NCI-H1694 treated with DMSO at 0.1 percent for 48 hours (cell line): ENCODE results near the gene AHR.
"Not testable (repeated sequence)": the region's sequence is repeated elsewhere in the genome, so short reads cannot be mapped to it uniquely, and the experiment has no call there.

ENCODE experiments used
- DNase-seq: peaks from one replicate; lab custom pipeline; 2025; lab: John Stamatoyannopoulos, UW

Gene AHR

DNA sequence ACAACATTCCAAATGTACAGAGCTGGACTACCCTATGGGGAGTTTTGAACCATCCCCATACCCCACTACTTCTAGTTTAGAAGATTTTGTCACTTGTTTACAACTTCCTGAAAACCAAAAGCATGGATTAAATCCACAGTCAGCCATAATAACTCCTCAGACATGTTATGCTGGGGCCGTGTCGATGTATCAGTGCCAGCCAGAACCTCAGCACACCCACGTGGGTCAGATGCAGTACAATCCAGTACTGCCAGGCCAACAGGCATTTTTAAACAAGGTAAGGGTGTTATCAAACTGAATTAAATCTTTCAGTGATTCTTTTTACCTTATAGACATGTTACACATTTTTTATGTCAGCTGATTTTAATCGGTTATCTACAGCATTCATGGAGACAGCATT, 41.5 kb downstream of the AHR start:
- DNase-seq = no peak

DNA sequence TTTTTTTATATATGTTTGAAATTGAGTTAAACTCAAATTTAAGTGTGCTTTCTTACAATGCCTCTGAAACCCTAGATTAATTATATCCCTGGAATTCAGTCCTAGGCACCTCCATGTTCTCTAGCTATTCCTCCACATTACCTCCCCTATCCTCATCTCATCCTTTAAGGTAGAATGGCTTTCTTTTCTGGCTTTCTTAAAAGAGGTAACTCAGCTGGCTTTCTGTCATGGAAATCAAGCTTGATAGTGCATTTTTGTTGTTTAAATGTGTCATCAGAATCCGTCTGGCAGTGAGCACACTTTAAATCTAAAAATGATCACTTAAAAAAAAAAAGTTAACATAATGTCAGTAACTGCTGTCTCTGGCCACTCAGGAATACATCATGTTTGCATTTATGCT, 42.2 kb downstream of the AHR start:
- DNase-seq = no peak

DNA sequence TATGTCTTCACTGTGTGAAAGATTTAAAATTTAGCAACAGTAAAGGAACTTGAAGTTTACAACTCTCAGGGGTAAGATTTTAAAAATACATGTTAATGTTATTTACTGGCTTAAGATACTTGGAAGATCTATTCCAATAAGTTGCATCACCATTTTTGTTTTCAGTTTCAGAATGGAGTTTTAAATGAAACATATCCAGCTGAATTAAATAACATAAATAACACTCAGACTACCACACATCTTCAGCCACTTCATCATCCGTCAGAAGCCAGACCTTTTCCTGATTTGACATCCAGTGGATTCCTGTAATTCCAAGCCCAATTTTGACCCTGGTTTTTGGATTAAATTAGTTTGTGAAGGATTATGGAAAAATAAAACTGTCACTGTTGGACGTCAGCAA, 44.3 kb downstream of the AHR start:
- DNase-seq = no peak

DNA sequence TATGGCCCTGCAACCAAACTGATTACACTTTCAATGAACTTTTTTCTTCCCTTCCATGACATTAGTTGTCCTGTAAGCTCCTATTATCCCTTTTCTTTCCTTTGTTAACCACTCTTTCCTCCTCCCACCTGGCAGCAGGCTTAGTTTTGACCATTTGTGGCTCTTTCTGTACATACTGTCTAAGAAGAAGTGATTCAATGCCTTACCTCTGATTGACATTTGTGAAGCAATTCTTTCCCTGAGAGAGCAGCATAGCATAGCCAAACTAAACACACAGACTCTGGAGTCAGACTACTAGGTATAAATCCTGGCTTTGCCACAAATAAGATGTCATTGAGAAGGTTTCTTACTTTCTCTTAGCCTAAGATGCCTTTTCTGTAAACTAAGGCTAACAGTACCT, 48.9 kb downstream of the AHR start:
- no peak for DNase-seq

DNA sequence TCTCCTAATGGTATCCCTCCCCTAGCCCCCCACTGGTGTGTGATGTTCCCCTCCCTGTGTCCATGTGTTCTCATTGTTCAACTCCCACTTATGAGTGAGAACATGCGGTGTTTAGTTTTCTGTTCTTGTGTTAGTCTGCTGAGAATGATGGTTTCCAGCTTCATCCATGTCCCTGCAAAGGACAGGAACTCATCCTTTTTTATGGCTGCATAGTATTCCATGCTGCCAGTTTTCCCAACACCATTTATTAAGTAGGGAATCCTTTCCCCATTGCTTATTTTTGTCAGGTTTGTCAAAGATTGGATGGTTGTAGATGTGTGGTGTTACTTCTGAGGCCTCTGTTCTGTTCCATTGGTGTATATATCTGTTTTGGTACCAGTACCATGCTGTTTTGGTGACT, 50.5 kb downstream of the AHR start:
- DNase-seq = not testable (repeated sequence)

DNA sequence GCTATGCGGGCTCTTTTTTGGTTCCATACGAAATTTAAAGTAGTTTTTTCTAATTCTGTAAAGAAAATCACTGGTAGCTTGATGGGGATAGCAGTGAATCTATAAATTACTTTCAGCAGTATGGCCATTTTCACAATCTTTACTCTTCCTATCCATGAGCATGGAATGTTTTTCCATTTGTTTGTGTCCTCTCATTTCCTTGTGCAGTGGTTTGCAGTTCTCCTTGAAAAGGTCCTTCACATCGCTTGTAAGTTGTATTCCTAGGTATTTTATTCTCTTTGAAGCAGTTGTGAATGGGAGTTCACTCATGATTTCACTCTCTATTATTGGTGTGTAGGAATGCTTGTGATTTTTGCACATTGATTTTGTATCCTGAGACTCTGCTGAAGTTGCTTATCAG, 51.9 kb downstream of the AHR start:
- DNase-seq = not testable (repeated sequence)

DNA sequence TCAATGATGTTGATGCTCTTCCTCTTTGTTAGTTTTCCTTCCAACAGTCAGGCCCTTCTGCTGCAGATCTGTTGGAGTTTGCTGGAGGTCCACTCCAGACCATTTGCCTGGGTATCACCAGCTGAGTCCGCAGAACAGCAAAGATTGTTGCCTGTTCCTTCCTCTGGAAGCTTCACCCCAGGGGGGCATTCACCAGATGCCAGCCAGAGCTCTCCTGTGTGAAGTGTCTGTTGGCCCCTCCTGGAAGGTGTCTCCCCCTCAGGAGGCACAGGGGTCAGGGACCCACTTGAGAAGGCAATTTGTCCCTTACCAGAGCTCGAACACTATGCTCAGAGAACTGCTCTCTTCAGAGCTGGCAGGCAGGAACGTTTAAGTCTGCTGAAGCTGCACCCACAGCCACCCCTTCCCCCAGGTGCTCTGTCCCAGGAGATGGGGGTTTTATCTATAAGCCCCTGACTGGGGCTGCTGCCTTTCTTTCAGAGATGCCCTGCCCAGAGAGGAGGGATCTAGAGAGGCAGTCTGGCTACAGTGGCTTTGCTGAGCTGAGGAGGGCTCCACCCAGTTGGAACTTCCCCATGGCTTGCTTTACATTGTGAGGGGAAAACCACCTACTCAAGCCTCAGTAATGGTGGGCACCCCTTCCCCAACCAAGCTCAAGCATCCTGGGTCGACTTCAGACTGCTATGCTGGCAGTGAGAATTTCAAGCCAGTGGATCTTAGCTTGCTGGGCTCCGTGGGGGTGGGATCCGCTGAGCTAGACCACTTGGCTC, 55.4 kb downstream of the AHR start:
- not testable (repeated sequence) for DNase-seq

DNA sequence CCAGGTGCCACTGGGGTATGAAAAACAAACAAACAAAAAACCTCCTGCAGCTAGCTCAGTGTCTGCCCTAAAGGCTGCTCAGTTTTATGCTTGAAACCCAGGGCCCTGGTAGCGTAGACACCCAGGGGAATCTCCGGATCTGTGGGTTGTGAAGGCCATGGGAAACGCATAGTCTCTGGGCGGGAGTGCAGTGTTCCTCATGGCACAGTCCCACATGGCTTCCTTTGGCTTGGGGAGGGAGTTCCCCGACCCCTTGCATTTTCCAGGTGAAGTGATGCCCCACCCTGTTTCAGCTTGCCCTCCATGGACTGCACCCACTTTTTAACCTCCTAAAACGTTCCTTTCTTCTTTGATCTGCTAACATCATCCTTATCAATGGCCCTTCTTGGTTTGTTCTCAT, 56.0 kb downstream of the AHR start:
- DNase-seq = no peak

DNA sequence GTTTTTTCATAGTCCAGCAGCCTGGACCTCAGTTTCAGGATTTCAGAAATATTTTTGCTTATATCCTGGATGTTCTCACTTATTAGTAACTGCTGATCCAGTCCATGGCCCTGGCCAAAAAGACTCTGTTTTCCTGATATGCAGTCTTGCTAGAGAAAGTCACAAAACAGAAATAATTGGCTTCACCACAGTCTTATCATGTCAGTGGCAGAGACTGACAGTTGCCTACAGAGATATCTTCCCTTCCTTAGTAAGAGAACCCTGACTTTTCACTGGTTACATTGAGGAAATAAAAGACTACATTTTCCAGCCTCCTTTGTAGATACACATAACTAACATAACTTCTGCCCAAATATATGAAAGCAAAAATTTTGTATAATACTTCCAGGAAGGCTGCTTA, 56.6 kb downstream of the AHR start:
- DNase-seq = no peak

DNA sequence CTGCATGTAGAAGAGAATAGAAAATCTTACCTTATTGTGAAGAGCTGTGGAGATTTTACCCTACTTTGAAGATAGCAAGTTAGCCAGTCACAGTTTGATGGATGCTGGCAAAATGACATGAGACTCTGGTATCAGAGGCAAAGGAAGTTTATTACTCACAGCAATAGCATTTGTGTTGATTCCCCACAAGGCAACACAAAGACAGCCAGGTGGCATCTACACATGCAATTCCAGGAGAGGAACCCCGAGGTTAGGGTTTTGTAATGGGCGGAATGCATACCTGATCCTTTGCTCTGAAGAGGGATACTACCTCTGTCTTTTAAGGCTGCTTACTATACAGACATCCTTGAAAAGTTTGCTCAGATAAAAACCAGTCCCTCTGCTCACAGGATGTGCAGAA, 59.5 kb downstream of the AHR start:
- no peak for DNase-seq

DNA sequence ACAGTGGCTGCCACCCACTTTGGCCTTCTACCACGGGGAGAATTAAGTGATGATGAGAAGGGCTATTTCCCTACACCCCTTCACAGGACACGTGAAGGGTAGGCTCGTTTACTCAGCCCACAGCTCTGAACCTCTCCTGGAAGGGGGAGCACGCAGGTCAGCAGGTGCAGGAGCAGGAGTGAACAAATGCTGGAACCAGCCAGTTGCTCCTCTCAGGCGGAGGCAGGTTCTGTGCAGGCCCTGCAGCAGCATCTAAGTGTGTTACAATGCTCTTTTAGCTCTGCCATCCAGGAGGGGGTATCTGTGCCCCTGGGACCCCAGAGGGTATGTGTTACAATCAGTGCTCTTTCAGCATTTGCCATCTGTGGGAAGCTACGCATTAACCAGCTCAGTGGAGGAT, 61.2 kb downstream of the AHR start:
- no peak for DNase-seq

DNA sequence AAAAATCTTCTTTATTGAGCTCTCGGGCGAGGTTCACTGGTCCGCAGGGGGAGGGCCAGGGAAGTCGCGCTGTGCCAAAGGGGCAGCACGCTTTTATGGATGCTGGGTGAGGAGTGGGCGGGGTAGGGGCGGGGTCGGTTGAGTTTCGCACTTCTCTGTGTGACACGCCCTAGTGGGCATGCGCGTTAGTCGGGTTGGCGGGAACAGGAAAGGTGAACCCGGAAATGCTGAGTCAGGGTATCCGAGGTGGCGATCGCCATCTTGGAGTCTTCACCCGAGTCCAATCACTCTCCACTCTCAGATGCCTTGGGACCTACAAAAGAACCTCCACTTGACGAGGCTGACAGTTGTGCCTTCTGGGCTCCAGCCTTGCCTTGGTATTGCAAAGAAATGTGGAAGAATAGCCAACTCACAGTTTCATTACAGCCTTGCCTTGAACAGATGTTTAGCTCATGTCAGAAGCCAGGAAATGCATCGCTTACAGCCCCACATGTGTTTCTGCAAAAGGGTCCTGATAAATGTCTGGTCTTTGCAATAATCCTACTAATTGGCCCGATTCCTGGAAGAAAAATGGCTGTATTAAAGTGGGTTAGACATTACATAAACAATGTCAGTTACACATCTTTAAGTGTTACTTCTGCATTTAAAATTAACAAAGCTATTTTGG, 64.1 kb downstream of the AHR start:
- no peak for DNase-seq

DNA sequence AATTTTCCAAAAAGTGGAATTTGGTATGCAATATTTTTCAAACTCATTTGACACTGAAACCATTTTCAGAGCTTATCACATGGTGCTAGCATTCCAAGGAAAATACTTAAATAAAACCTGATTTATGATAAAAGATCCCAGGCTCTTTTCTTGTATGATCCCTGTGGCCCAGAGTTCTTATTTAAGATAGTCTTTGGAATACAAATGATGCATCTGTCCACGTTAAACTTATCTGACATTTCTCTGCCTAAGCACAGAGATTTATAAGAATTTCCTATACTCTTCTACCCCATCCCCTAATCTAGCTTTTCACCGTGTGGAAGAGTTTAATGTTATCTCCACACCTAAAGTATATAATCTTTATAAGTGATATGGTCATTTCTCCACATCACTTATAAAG, 66.2 kb downstream of the AHR start:
- DNase-seq = no peak

DNA sequence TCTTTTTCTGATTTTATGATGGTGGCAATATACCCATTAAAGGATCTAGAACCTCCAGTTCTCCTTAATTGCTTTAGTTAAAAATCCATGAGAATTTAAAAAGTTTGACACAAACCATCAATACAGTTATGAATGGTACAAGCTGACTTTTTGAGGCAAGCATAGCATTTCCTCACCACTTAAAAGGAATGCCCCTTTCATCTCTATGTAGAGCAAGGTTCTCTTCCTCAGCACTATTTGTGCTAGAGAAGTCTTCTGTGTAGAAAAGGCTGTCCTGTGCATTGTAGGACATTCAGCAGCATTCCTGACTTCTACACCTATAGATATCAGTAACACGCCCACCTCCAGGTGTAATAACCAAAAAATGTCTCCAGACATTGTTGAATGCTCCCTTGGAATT, 67.3 kb downstream of the AHR start:
- DNase-seq = no peak

DNA sequence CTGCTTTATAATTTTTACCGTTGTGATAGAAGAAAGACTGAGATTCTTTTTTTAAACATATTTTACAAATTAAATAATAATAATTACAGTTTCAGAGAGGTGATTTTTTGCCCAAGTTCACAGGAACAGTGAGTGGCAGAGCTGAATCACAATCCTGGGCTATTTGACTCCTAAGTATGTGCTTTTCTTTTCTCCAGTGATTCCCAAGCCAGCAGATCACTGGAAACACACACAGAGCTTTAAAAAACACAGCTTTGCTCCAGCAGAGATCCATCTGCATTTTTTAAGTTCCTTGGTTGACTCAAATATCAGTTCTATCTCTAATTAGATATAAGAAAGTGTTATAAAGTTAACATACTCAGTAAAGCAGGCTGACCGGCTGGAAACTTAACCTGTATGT, 69.0 kb downstream of the AHR start:
- no peak for DNase-seq

DNA sequence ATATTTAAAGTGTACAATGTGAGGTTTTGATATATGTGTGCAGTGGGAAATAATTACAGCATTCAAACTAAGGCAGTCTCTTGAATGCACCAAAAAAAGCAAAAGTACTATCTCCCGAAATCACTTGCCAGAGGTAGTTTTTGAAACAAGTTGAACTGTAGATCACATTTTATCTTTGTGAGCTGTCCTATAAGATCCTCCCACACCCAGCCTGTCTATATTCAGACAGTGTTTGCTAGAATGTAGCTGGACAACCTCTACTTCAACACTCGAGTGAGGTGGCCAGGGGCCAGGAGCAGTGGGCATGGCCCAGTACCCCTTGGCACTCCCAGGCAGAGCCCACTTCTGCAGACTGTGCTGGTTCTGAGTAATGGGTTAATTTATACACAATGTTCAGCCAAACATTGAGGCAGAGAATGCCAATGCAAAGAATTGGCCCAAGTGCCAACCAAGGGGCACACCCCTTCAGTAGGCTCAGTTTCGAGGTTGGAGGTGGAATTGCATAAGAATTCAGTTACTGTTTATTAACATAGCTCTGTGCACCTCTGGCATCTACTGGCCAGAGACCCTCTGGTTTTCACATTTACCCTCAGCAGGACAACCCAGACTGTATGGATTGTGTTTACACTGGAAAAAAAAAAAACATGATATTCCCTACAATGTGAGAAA, 70.5 kb downstream of the AHR start:
- DNase-seq = no peak

DNA sequence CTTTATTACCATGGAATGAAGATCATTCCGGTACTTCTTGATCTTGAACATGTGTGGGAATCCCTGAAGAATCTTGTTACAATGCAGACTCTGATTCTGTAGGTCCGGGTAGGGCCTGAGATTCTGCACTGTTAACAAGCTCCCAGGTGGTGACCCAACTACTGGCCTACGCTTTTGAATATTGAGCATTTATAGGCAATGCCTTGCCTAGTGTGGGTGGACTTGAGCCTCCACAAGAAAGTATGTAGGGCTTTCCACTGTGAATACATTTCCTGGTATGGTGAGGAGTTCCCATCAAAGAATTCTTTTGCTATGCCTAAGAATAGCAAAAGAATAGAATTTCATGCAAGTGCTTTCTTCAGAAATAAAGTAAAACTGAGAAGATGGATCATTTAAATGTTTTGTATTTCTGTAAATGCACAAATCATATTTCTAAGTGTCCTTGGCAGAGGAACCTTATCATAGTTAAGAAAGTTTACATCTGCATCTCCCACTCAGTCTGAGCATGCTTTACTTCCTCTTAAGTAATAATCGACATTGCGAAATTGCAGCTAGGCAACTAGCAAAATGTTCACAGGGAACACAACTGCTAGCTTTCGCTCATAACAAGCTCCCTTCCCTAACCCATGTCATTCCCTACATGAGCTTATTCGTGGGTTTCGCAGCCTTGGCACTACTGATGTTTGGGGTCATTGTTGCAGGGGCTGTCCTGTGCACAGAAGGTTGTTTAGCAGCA, 71.4 kb downstream of the AHR start:
- no peak for DNase-seq

DNA sequence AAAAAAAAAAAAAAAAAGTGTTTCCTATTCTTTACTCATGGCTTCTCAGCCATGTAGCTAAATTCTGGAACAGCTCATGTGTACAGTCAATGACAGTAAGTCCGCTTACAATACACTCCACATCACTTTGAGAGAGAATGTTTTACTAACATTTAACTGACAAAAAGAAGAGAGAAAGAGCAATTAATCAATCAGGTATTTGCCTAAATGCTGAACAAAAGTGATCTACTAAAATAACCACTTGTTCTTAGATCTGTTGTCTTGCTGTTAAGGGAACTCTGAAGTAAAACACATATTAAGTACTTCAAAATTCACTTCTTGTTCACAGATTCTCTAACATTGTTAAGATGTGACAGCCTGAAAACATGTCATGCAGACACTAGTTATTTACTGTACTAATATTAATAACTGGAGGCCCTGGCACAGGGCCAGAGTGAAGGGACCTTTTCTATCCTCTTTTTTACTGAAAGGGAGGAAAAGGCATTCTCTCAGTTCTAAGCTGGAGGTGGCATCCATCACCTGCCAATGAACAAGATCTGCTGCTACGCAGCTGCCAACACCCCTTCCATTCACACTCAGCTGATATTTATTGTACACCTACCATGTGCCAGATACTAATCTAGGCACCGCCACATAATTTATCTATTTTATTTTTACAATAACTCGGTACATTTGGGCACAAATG, 72.6 kb downstream of the AHR start:
- no peak for DNase-seq

DNA sequence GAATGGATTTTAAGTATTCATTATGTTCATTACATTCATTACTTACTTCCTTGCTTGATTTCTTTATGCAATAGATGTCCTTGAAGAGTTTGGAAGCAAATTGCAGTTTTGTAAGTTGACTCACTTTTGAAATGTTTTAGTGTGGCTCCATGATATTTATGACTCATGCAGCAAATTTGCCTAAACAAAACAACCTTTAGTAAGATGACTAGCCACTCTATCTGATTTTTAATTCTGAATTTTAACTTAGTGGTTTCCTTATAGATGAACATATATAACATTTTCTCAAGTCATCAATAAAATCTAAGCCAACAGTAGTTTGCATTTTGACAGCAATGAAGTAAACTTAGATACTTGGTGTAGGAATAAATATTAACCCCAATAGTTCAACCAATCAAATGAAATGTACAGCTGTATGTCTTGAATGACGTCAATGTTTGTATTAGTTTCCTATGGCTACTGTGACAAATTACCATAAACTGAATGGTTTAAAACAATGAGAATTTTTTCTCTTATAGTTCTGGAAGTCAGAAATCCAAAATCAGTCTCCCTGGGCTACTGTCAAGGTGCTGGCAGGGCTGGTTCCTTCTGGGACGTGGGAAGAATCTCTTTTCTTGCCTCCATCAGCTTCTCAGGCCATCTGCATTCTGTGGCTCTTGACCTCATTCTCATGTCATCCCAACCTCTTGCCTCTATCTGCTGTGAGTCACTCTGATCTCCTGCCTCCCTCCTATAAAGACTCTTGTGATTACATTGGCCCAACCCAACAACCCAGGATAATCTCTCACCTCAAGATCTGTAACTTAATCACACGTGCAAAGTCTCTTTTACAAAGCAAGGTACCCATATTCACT, 73.4 kb downstream of the AHR start:
- no peak for DNase-seq

DNA sequence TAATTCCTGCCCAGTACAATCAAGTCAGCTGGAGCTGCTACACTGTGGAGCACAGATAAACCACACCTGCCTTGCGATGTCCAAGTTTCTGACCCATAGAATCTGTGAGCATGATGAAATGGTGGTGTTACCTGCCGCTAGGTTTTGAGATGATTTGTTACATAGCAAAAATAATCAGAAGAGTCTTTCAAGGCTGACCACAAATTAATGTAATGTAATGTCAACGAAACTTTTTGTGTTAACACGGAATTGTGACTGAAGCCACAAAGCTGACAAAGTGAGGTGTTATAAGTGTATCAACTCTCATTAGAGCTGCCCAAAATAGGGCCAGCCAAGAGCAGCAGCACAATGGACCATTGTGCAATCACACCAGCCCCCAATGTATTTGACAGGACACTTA, 75.7 kb downstream of the AHR start:
- no peak for DNase-seq

DNA sequence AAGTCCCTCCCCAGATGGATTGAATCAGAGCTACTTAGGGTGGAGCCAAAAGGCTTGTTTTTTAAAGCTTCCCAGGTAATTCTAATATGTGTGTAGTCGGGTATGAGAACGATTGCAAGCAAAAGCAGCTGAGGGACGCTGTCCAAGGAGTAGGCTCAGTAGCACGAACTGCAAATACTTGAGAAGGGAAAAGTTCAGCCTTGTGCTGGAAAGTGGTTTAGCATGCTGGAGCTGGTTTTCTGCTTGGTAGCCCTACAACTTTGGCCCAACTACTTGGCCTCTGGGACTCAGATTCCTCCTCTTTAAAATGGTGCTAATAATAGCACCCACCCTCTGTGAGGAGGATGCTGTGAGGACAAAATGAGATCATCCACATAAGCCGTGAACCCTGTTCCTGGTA, 76.2 kb downstream of the AHR start:
- DNase-seq = no peak
